HCT116 (cell line): ENCODE data around the gene G6PC2. TPM values are rescaled to one million over a fixed set of nuclear protein-coding genes. Genes with fewer than 3 reads are reported as not detected.

Experiments used
- ATAC-seq: fragments of 200-7000 bp; cut with Tn5 transposase; 2 replicates; pipeline ENCODE4 v1.9.1; 2020; ENCODE audit warnings: mild to moderate bottlenecking, moderate library complexity
- BruUV-seq: library from RNA; stranded (reverse); fragments of 400-500 nt; replicated peaks from 2 replicates; lab custom pipeline; 2021; lab: Mats Ljungman, UMichigan
- CTCF ChIA-PET: fragments of 300-600 bp; sonication (Branson Sonifier 250); formaldehyde crosslinking; loops from one replicate; lab custom pipeline; 2021; ENCODE audit warnings: antibody characterized with exemption; lab: Charles Lee
- POLR2A ChIA-PET: fragments of 300-600, 350-600 bp; sonication (Branson Sonifier 250); formaldehyde crosslinking; loops from one replicate; lab custom pipeline; 2021; ENCODE audit warnings: antibody characterized with exemption; lab: Charles Lee
- RAD21 ChIA-PET, 2 experiments: fragments of 300-600 bp; sonication (Branson Sonifier 250); formaldehyde crosslinking; loops; one replicate each; lab custom pipeline; 2023; ENCODE audit warnings: low total read pairs in 2 of 2; ENCODE audit not compliant: uncharacterized antibody in 2 of 2, unreplicated experiment in 2 of 2, low non-redundant PET in 1 of 2; lab: Charles Lee
- DNase-seq: peaks from one replicate; pipeline ENCODE4 v3.0.0-alpha.2; 2010; ENCODE audit warnings: low read depth, low spot score
- H2AFZ ChIP-seq: fragments of 200-600 bp; shearing (Covaris generic), sonication (generic); 2 replicates; pipeline ENCODE4 v1.6.1; 2017; ENCODE audit warnings: low read depth, mixed run types, mixed read lengths, antibody characterized with exemption, low read length; ENCODE audit not compliant: poor library complexity, severe bottlenecking
- H3K27ac ChIP-seq: 2 replicates; pipeline ENCODE4 v1.5.1; 2012; ENCODE audit warnings: low read depth, low read length
- H3K27me3 ChIP-seq: fragments of 200-600 bp; sonication (generic); 2 replicates; pipeline ENCODE4 v1.6.1; 2016; ENCODE audit warnings: mixed run types, low read length, mixed read lengths; ENCODE audit not compliant: insufficient read depth
- H3K36me3 ChIP-seq, 2 experiments: fragments of 200-500 bp in 1 of 2; fragments of 200-600 bp in 1 of 2; sonication (Bioruptor generic) in 1 of 2; sonication (generic) in 1 of 2; 2 replicates each; pipeline versions ENCODE4 v1.5.1 to v1.6.1; 2014 to 2016; ENCODE audit warnings: low read length in 2 of 2, inconsistent platforms in 1 of 2, mixed read lengths in 1 of 2, mixed run types in 1 of 2; ENCODE audit not compliant: insufficient read depth in 2 of 2, control insufficient read depth in 1 of 2
- H3K4me1 ChIP-seq, 2 experiments: fragments of 200-600 bp in 1 of 2; sonication (generic) in 1 of 2; 2 replicates each; pipeline versions ENCODE4 v1.5.1 to v1.6.1; 2012 to 2017; ENCODE audit warnings: low read length in 2 of 2, inconsistent platforms in 1 of 2, mild to moderate bottlenecking in 1 of 2, mixed read lengths in 1 of 2, mixed run types in 1 of 2, moderate library complexity in 1 of 2; ENCODE audit not compliant: insufficient read depth in 2 of 2, control insufficient read depth in 1 of 2
- H3K4me2 ChIP-seq: fragments of 200-600 bp; sonication (generic); 2 replicates; pipeline ENCODE4 v1.6.1; 2017; ENCODE audit warnings: mixed run types, low read length, mixed read lengths
- H3K4me3 ChIP-seq, 2 experiments: fragments of 200-600 bp in 1 of 2; sonication (generic) in 1 of 2; replicated peaks in 1 of 2; 2 replicates each; pipeline ENCODE4 v1.5.1; 2011 to 2016; ENCODE audit warnings: low read length in 2 of 2, control low read depth in 1 of 2, low read depth in 1 of 2, mild to moderate bottlenecking in 1 of 2, mixed read lengths in 1 of 2, mixed run types in 1 of 2
- H3K79me2 ChIP-seq: fragments of 200-600 bp; sonication (generic); 2 replicates; pipeline ENCODE4 v1.6.1; 2017; ENCODE audit warnings: mild to moderate bottlenecking, mixed run types, low read length, moderate library complexity, mixed read lengths; ENCODE audit not compliant: insufficient read depth
- H3K9ac ChIP-seq: fragments of 200-600 bp; sonication (generic); 2 replicates; pipeline ENCODE4 v1.6.1; 2016; ENCODE audit warnings: low read length, mixed read lengths
- H3K9me2 ChIP-seq: fragments of 200-600 bp; sonication (generic), shearing (Covaris generic); 2 replicates; pipeline ENCODE4 v1.6.1; 2017; ENCODE audit warnings: mixed run types, mild to moderate bottlenecking, moderate library complexity; ENCODE audit not compliant: insufficient read depth
- H3K9me3 ChIP-seq, 2 experiments: fragments of 200-500 bp in 1 of 2; fragments of 200-600 bp in 1 of 2; sonication (Bioruptor generic) in 1 of 2; sonication (generic) in 1 of 2; 2 replicates each; pipeline ENCODE4 v1.6.1; 2014 to 2017; ENCODE audit warnings: low read length in 2 of 2, mixed read lengths in 2 of 2, inconsistent platforms in 1 of 2, low read depth in 1 of 2, mild to moderate bottlenecking in 1 of 2, mixed run types in 1 of 2, moderate library complexity in 1 of 2; ENCODE audit not compliant: control insufficient read depth in 1 of 2, insufficient read depth in 1 of 2
- H4K20me1 ChIP-seq: fragments of 200-600 bp; sonication (generic), shearing (Covaris generic); 2 replicates; pipeline ENCODE4 v1.6.1; 2017; ENCODE audit warnings: mixed run types, mild to moderate bottlenecking, moderate library complexity; ENCODE audit not compliant: insufficient read depth
- POLR2A ChIP-seq: IDR thresholded peaks from 2 replicates; pipeline ENCODE4 v1.7.0; 2011; ENCODE audit warnings: borderline replicate concordance; ENCODE audit not compliant: insufficient read depth, insufficient read length; ENCODE audit errors: extremely low read depth
- POLR2AphosphoS5 ChIP-seq: IDR thresholded peaks from 2 replicates; pipeline ENCODE4 v1.6.1; 2011; ENCODE audit warnings: mild to moderate bottlenecking, low read depth, low read length, moderate library complexity
- intact Hi-C: fragments of 100-400 bp; cut with micrococcal nuclease; formaldehyde crosslinking; loops from 2 replicates; pipeline ENCODE4 v1.10.0; 2022
- total RNA-seq: library from RNA; stranded (reverse); gene quantifications from one replicate; pipeline ENCODE4 v1.2.1, GENCODE V29; 2021; ENCODE audit not compliant: unreplicated experiment
- TF ChIP-seq, protein P1 (sequence below): IDR thresholded peaks from 2 replicates; pipeline ENCODE4 v1.6.1; 2012; ENCODE audit warnings: low read depth
- TF ChIP-seq, protein P2 (sequence below): IDR thresholded peaks from 2 replicates; pipeline ENCODE4 v1.6.1; 2011; ENCODE audit warnings: mild to moderate bottlenecking, low read length, moderate library complexity; ENCODE audit not compliant: insufficient replicate concordance; ENCODE audit errors: extremely low read depth
- TF ChIP-seq, protein P3 (sequence below): IDR thresholded peaks from 2 replicates; pipeline ENCODE4 v1.6.1; 2012
- TF ChIP-seq, protein P4 (sequence below), 3 experiments: fragments of 200-600 bp in 1 of 3; sonication (generic) in 1 of 3; IDR thresholded peaks in 2 of 3; conservative IDR thresholded peaks in 1 of 3; 2 replicates each; pipeline ENCODE4 v1.5.1; 2012 to 2017; ENCODE audit warnings: low read depth in 2 of 3, low read length in 2 of 3, antibody characterized with exemption in 1 of 3, borderline replicate concordance in 1 of 3, control low read depth in 1 of 3, mild to moderate bottlenecking in 1 of 3, mixed read lengths in 1 of 3, mixed run types in 1 of 3, moderate library complexity in 1 of 3; ENCODE audit not compliant: insufficient read depth in 1 of 3

Gene G6PC2
- total RNA-seq, 1 experiment from 2014 or later: not detected

DNA sequence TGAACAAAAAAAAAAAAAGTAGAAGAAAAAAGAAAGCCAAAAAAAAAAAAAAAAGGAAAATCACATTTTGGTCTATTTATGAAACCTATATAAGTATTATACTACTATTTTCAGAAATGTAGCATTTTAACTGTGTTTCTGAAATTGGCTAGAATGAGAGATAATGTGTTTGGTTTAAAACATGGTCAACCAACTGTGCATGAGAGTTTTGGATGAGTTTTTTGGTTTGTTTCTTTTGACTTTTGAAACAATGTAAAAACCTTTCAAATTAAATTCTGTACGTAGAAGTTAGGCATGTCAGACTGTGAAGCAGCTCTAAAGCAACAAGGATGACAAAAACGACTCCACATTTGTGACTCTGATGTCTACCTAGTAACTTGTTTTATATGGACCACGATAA is 45.5 kb upstream of the G6PC2 start (continued):
- TF ChIP-seq POLR2A: no peak
- TF ChIP-seq, all 23 proteins: peak for 0

DNA sequence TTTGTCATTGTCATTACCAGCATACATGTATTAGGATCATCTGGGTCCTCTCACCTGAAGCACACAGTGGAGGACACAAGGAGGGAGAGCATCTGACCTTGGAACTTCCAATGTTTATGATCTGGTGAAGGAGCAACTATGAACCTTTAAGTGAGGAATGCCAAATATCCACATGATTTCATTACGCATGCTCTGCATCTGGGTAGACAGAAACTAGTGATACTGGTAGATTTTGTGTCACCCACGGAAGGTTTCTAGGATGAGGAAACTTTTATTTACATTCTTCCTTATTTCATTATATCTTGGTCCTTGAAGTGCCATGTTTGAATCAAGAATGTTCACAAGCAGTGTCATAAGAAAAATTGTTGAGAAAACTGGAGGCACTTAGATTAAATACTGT is 42.9 kb upstream of the G6PC2 start:
- ChIA-PET RAD21 (no interaction called here), CTCF (no interaction called here)
- intact Hi-C loops: no loop called here

More for the DNA sequence above, 42.9 kb upstream of the G6PC2 start:
- H3K4me3 ChIP-seq: no peak overlapping the region
- no peaks in the 10 kb centered on the region for H3K27me3 ChIP-seq
- H3K4me1 ChIP-seq: no peaks in the 10 kb centered on the region
- BruUV-seq: no TSS peak
- H3K36me3 ChIP-seq: peaks cover 0 to 2% of the 10 kb centered on the region in 2 experiments; a peak in 1 of 4 replicates
- H2AFZ ChIP-seq: no peak overlapping the region
- H3K9ac ChIP-seq: no peak overlapping the region
- no peak for ATAC-seq
- H3K9me2 ChIP-seq: no peaks in the 10 kb centered on the region
- no peak overlapping the region for H3K27ac ChIP-seq
- DNase-seq: no peak
- TF ChIP-seq, protein P1, sequence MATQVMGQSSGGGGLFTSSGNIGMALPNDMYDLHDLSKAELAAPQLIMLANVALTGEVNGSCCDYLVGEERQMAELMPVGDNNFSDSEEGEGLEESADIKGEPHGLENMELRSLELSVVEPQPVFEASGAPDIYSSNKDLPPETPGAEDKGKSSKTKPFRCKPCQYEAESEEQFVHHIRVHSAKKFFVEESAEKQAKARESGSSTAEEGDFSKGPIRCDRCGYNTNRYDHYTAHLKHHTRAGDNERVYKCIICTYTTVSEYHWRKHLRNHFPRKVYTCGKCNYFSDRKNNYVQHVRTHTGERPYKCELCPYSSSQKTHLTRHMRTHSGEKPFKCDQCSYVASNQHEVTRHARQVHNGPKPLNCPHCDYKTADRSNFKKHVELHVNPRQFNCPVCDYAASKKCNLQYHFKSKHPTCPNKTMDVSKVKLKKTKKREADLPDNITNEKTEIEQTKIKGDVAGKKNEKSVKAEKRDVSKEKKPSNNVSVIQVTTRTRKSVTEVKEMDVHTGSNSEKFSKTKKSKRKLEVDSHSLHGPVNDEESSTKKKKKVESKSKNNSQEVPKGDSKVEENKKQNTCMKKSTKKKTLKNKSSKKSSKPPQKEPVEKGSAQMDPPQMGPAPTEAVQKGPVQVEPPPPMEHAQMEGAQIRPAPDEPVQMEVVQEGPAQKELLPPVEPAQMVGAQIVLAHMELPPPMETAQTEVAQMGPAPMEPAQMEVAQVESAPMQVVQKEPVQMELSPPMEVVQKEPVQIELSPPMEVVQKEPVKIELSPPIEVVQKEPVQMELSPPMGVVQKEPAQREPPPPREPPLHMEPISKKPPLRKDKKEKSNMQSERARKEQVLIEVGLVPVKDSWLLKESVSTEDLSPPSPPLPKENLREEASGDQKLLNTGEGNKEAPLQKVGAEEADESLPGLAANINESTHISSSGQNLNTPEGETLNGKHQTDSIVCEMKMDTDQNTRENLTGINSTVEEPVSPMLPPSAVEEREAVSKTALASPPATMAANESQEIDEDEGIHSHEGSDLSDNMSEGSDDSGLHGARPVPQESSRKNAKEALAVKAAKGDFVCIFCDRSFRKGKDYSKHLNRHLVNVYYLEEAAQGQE: no peak
- TF ChIP-seq, protein P2, sequence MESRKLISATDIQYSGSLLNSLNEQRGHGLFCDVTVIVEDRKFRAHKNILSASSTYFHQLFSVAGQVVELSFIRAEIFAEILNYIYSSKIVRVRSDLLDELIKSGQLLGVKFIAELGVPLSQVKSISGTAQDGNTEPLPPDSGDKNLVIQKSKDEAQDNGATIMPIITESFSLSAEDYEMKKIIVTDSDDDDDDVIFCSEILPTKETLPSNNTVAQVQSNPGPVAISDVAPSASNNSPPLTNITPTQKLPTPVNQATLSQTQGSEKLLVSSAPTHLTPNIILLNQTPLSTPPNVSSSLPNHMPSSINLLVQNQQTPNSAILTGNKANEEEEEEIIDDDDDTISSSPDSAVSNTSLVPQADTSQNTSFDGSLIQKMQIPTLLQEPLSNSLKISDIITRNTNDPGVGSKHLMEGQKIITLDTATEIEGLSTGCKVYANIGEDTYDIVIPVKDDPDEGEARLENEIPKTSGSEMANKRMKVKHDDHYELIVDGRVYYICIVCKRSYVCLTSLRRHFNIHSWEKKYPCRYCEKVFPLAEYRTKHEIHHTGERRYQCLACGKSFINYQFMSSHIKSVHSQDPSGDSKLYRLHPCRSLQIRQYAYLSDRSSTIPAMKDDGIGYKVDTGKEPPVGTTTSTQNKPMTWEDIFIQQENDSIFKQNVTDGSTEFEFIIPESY: no peak
- TF ChIP-seq, protein P3, sequence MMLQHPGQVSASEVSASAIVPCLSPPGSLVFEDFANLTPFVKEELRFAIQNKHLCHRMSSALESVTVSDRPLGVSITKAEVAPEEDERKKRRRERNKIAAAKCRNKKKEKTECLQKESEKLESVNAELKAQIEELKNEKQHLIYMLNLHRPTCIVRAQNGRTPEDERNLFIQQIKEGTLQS: no peak
- TF ChIP-seq POLR2AphosphoS5: no peak
- TF ChIP-seq, protein P4, sequence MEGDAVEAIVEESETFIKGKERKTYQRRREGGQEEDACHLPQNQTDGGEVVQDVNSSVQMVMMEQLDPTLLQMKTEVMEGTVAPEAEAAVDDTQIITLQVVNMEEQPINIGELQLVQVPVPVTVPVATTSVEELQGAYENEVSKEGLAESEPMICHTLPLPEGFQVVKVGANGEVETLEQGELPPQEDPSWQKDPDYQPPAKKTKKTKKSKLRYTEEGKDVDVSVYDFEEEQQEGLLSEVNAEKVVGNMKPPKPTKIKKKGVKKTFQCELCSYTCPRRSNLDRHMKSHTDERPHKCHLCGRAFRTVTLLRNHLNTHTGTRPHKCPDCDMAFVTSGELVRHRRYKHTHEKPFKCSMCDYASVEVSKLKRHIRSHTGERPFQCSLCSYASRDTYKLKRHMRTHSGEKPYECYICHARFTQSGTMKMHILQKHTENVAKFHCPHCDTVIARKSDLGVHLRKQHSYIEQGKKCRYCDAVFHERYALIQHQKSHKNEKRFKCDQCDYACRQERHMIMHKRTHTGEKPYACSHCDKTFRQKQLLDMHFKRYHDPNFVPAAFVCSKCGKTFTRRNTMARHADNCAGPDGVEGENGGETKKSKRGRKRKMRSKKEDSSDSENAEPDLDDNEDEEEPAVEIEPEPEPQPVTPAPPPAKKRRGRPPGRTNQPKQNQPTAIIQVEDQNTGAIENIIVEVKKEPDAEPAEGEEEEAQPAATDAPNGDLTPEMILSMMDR (IDR thresholded peaks at IDR 0.05 in 2 of 3, conservative IDR thresholded peaks at IDR 0.05 in 1 of 3; ENCODE audit: borderline replicate concordance in 1 of 3, insufficient read depth in 1 of 3, low read depth in 2 of 3, low read length in 2 of 3): no peak
- no peaks in the 10 kb centered on the region for H4K20me1 ChIP-seq
- POLR2A ChIA-PET: no interaction called here
- no peak overlapping the region for H3K4me2 ChIP-seq
- H3K79me2 ChIP-seq: no peaks in the 10 kb centered on the region
- no peaks in the 10 kb centered on the region for H3K9me3 ChIP-seq
